ENCODE data around the gene ZSWIM6. TPM values are rescaled to one million over a fixed set of nuclear protein-coding genes. Genes with fewer than 3 reads are reported as not detected.

ZSWIM6 gene
- total and polyA plus RNA-seq, 2 experiments from 2014 or later = 3.9 to 6.0 TPM

GRCh38 chr5:61353293-61353692 lies 21.2 kb downstream of the ZSWIM6 start:
- Histone ChIP-seq H3F3A (replicated peaks; ENCODE audit: low read depth) (no peaks in the 10 kb centered on the region), H3K4me1 (ENCODE audit: insufficient read depth) (no peaks in the 10 kb centered on the region), H3K79me2 (replicated peaks; ENCODE audit: insufficient read depth) (peaks cover 43% of the 10 kb centered on the region), H3K27ac (ENCODE audit: low read depth) (no peak overlapping the region), H3K9me2 (ENCODE audit: insufficient read depth) (no peaks in the 10 kb centered on the region), H3K36me3 (ENCODE audit: insufficient read depth) (no peaks in the 10 kb centered on the region), H3K4me3 (no peak overlapping the region), H3K27me3 (ENCODE audit: insufficient read depth) (no peaks in the 10 kb centered on the region), H4K20me1 (replicated peaks; ENCODE audit: insufficient read depth) (peaks cover 3% of the 10 kb centered on the region; the same call in 1 of the 2 replicates), H2AFZ (no peak overlapping the region), H3K4me2 (no peak overlapping the region)
- TF ChIP-seq CREB1 (CRISPR knock-in tag; IDR thresholded peaks at IDR 0.05; ENCODE audit: low read depth) (no peak), NANOG (IDR thresholded peaks at IDR 0.05; ENCODE audit: borderline replicate concordance) (no peak), ZNF331 (CRISPR knock-in tag; IDR thresholded peaks at IDR 0.05; ENCODE audit: low read depth) (no peak), EZH2 (IDR thresholded peaks at IDR 0.05; ENCODE audit: low read depth, unreplicated experiment) (no peak), JUNB (IDR thresholded peaks at IDR 0.05; ENCODE audit: unreplicated experiment) (no peak)
- ATAC-seq = no peak
- H3K4me3 Mint-ChIP-seq = no peak overlapping the region
- H3K4me1 Mint-ChIP-seq = peaks cover 8% of the 10 kb centered on the region
- H3K27ac Mint-ChIP-seq = no peak overlapping the region
- peaks cover 5% of the 10 kb centered on the region; the same call in 2 of the 3 replicates for H3K36me3 Mint-ChIP-seq (ENCODE audit: low read depth)
- no peaks in the 10 kb centered on the region for H3K27me3 Mint-ChIP-seq (ENCODE audit: insufficient read depth, low read depth, poor library complexity)
- peaks cover 11% of the 10 kb centered on the region; the same call in 2 of the 3 replicates for H3K9me3 Mint-ChIP-seq
- no peak for DNase-seq (ENCODE audit: low spot score)

- Histone ChIP-seq H4K20me1 (replicated peaks; ENCODE audit: insufficient read depth) (peaks cover 3% of the 10 kb centered on the region; the same call in 1 of the 2 replicates), H3K36me3 (ENCODE audit: insufficient read depth) (no peaks in the 10 kb centered on the region), H3K4me1 (ENCODE audit: insufficient read depth) (no peaks in the 10 kb centered on the region), H2AFZ (no peak overlapping the region), H3K9me2 (ENCODE audit: insufficient read depth) (no peaks in the 10 kb centered on the region), H3K4me3 (no peak overlapping the region), H3K4me2 (no peak overlapping the region), H3F3A (replicated peaks; ENCODE audit: low read depth) (no peaks in the 10 kb centered on the region), H3K27me3 (ENCODE audit: insufficient read depth) (no peaks in the 10 kb centered on the region), H3K79me2 (replicated peaks; ENCODE audit: insufficient read depth) (peaks cover 48% of the 10 kb centered on the region), H3K27ac (ENCODE audit: low read depth) (no peak overlapping the region)
- H3K27me3 Mint-ChIP-seq (ENCODE audit: insufficient read depth, low read depth, poor library complexity) = no peaks in the 10 kb centered on the region
- peaks cover 12% of the 10 kb centered on the region for H3K4me1 Mint-ChIP-seq
- ATAC-seq (no peak), DNase-seq (ENCODE audit: low spot score) (no peak)
- H3K36me3 Mint-ChIP-seq (ENCODE audit: low read depth) = peaks cover 5% of the 10 kb centered on the region; the same call in 2 of the 3 replicates
- no peak overlapping the region for H3K4me3 Mint-ChIP-seq
- H3K27ac Mint-ChIP-seq = no peak overlapping the region
- H3K9me3 Mint-ChIP-seq = peaks cover 11% of the 10 kb centered on the region; the same call in 2 of the 3 replicates
- TF ChIP-seq NANOG (IDR thresholded peaks at IDR 0.05; ENCODE audit: borderline replicate concordance) (no peak), ZNF462 (CRISPR knock-in tag; IDR thresholded peaks at IDR 0.05) (no peak), JUNB (IDR thresholded peaks at IDR 0.05; ENCODE audit: unreplicated experiment) (no peak), ZNF114 (CRISPR knock-in tag; IDR thresholded peaks at IDR 0.05) (no peak), STAT1 (IDR thresholded peaks at IDR 0.05; ENCODE audit: unreplicated experiment) (no peak)
These were observed 22.1 kb downstream of the ZSWIM6 start for GRCh38 chr5:61354199-61354598.

Measured in GM23338 (cell line).